Mononuclear cell (primary cell): Measurements from ENCODE around the gene GARS1. TPM values are rescaled to one million over a fixed set of nuclear protein-coding genes. Genes with fewer than 3 reads are reported as not detected.

ENCODE experiments used
- H3K27me3 ChIP-seq: 2 replicates; pipeline ENCODE4 v1.6.0; 2011; ENCODE audit warnings: low read length, control low read depth; ENCODE audit not compliant: insufficient read depth
- H3K4me1 ChIP-seq: 2 replicates; pipeline ENCODE4 v1.5.1; 2011; ENCODE audit warnings: mild to moderate bottlenecking, low read length, control low read depth; ENCODE audit not compliant: insufficient read depth
- H3K4me3 ChIP-seq: 2 replicates; pipeline ENCODE4 v1.5.1; 2011; ENCODE audit warnings: mild to moderate bottlenecking, low read length, moderate library complexity
- H3K9me3 ChIP-seq: 2 replicates; pipeline ENCODE4 v1.5.1; 2011; ENCODE audit warnings: low read depth, mild to moderate bottlenecking, control low read depth, low read length
- total RNA-seq: library from RNA; depleted of rRNA; stranded (reverse); fragments of >200 nt; gene quantifications from one replicate; pipeline ENCODE4 v1.2.3, GENCODE V29; 2012

Gene GARS1
- total RNA-seq, 1 donor, result 74.0 TPM

DNA sequence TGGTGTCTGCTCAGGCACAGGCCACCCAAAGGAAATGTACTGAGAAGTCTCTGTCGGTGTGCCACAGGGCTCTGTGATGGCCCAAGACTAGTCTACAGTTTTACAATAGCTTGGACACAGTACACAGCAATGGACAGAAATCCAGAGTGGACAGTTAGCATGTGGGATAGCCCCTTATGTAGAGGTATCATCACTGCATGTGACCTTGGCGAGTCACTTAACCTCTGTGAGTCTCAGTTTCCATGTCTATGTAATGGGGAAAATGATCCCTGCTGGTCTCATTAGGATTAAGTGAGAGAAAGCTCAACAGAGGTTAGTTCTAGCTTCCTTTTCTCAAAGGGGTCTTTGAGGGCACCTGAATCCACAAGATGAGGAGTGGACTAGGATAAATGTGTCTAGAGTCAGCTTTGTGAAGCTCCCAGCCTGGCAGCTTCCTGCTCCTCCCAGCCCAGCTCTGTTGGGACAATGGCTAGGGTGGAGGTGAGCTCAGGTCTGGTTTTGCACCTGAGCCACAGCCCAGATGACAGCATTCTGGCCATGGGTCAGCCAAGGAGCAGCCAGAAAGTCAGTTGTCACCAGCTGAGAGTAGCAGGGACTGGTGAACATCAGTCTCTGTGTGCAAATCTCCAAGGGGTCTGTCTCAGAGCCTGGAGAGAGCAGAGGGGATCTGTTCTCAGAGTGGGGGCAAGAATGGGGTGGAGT, 69.7 kb downstream of the GARS1 start:
- Histone ChIP-seq H3K9me3 (no peaks in the 10 kb centered on the region), H3K4me1 (no peaks in the 10 kb centered on the region), H3K4me3 (no peak overlapping the region), H3K27me3 (no peaks in the 10 kb centered on the region)

DNA sequence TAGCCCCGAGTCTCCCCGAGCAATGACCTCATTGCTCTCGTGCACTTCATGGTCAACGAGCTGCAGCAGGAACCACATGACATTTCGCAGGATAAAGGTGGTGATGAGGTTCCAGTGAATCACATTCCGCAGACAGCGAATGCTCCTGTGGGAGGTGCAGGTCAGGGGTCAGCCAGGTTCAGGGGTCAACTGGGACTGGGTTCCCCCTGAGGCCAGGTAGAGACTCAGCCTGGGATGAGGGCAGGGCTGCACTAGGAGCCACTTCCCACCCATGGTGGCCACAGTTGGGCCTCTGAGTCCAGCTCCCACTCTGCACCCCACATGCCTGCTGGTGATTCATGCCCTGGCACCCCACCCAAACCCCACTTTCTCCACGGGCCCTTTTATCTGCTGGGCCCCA, 70.4 kb downstream of the GARS1 start:
- H3K27me3 ChIP-seq, result no peaks in the 10 kb centered on the region
- H3K4me1 ChIP-seq, result no peaks in the 10 kb centered on the region
- H3K4me3 ChIP-seq, result no peak overlapping the region
- H3K9me3 ChIP-seq, result no peaks in the 10 kb centered on the region

DNA sequence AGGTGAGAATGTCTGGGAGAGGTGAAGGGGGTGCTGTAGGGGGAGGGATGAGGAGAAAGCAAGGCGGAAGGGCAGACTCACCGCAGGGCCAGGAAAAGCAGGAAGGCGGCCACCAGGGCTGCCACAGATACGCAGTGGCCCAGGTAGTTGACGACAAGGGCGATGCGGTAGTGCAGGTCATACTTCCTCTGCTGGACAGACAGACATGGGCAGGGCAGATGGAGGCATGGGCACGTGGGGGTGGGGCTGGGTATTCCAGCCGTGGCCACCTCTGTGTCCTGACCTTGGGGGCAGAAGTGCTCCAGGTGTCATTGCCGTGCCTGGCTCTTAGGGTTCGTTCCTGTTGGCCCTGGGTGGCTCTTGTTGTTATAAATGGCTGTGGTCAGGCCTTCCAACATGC, 70.8 kb downstream of the GARS1 start:
- no peak overlapping the region for H3K4me3 ChIP-seq
- no peaks in the 10 kb centered on the region for H3K4me1 ChIP-seq
- no peaks in the 10 kb centered on the region for H3K27me3 ChIP-seq
- no peaks in the 10 kb centered on the region for H3K9me3 ChIP-seq

- H3K9me3 ChIP-seq, result no peaks in the 10 kb centered on the region
- H3K4me3 ChIP-seq, result no peak overlapping the region
- no peaks in the 10 kb centered on the region for H3K27me3 ChIP-seq
- no peaks in the 10 kb centered on the region for H3K4me1 ChIP-seq
These were observed 72.5 kb downstream of the GARS1 start for GRCh38 chr7:30667172-30667571.

GRCh38 chr7:30668102-30668501, 73.4 kb downstream of the GARS1 start:
- Histone ChIP-seq H3K9me3 (no peaks in the 10 kb centered on the region), H3K27me3 (no peaks in the 10 kb centered on the region), H3K4me3 (no peak overlapping the region), H3K4me1 (no peaks in the 10 kb centered on the region)

DNA sequence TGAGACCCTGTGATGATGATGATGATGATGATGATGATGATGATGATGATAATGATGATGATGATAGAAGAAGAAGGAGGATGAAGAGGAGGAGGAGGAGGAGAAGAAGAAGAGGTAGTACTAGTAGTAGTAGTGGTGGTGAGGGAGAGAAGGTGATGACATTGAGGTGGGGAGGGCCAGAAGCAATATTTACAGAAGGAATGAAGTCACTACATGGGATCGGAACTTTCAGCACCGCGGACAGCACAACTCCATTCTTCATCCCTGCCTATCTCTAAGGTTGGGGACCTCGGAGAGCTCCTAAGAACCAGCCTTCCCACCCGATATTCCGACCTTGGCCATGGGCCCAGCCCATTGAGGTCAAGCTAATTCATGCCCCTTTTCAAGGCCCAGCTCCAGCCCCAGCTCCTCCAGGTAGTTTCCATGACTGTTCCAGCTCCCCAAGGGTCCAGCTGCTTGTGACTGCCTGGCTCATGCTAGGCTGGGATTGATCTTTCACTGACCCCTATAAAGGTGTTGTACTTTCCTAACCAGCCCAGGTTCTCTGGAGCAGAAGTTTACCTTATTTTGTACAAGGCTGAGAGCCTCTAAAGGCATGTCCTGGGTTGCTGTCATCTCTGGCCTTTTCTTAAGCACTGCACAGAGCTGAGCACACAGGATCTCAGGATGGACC, 77.3 kb downstream of the GARS1 start:
- Histone ChIP-seq H3K4me1 (no peaks in the 10 kb centered on the region), H3K4me3 (no peak overlapping the region), H3K9me3 (no peaks in the 10 kb centered on the region), H3K27me3 (no peaks in the 10 kb centered on the region)

DNA sequence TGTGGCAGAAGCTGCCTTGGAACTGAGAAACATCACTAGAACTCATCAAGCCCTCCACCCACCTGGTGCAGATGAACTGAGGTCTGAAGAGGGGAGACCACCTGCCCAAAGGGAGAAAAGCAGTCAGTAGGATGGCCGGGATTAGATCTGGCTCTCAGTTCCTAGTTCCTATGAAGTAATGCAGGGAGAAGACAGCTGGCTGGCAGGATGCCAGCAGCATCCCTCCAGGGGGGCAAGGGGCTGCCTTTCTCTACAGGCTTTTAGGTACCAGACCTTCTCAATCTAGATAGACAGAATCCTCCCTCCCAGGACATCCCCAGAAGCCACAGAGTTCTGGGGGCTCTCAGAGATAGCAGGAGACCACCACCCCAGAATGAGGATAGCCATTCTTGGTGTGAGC, 79.7 kb downstream of the GARS1 start:
- Histone ChIP-seq H3K4me1 (no peaks in the 10 kb centered on the region), H3K27me3 (peaks cover 6% of the 10 kb centered on the region), H3K9me3 (no peaks in the 10 kb centered on the region), H3K4me3 (no peak overlapping the region)

DNA sequence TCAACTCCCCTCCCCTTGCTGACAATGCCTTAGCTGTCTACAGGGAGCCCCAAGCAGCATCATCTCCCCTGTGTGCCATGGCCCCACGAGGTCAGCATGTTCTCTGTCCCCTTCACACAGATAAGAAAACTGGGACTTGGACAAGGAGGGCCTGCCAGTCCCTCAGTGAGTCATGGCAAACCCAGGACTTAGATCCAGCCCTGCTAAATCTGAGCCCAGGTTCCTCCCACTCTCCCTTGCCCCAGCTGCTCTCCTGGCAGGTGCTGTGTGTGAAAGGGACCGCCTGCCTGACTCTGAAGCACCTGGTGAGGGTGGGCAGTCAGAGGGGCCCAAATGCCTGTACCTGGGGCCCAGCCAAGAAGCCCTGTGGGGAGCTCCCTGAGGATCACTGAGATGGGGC, 80.2 kb downstream of the GARS1 start:
- no peak overlapping the region for H3K4me3 ChIP-seq
- peaks cover 9% of the 10 kb centered on the region for H3K27me3 ChIP-seq
- no peaks in the 10 kb centered on the region for H3K9me3 ChIP-seq
- no peaks in the 10 kb centered on the region for H3K4me1 ChIP-seq

- Histone ChIP-seq H3K9me3 (no peaks in the 10 kb centered on the region), H3K4me3 (no peak overlapping the region), H3K27me3 (peaks cover 47% of the 10 kb centered on the region), H3K4me1 (peaks cover 14% of the 10 kb centered on the region)
These were observed 84.1 kb downstream of the GARS1 start for GRCh38 chr7:30678805-30679204.

DNA sequence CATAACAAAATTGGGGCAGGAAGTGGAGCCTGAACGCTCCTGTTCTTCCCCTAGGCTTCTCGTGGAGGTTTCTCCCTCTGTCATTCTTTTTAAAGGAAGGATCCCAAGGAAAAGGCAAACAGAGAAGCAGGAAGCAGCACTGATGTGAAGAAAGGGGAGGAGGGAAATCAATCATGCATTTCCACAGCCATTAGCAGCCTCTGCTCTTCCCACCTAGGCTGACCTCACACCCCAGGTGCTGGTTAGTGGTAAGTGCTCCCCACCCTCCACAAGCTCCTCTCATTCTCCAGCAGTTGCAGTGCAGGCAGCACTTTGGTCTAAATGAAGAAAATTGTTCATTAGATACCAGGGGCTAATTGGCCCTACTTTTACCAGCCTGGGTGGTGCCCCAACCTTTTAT, 85.0 kb downstream of the GARS1 start:
- peaks cover 14% of the 10 kb centered on the region for H3K4me1 ChIP-seq
- H3K4me3 ChIP-seq, result no peak overlapping the region
- H3K9me3 ChIP-seq, result no peaks in the 10 kb centered on the region
- peaks cover 55% of the 10 kb centered on the region for H3K27me3 ChIP-seq

GRCh38 chr7:30681331-30681797, 86.7 kb downstream of the GARS1 start:
- Histone ChIP-seq H3K9me3 (no peaks in the 10 kb centered on the region), H3K4me3 (no peak overlapping the region), H3K27me3 (peaks cover 55% of the 10 kb centered on the region), H3K4me1 (peaks cover 14% of the 10 kb centered on the region)

DNA sequence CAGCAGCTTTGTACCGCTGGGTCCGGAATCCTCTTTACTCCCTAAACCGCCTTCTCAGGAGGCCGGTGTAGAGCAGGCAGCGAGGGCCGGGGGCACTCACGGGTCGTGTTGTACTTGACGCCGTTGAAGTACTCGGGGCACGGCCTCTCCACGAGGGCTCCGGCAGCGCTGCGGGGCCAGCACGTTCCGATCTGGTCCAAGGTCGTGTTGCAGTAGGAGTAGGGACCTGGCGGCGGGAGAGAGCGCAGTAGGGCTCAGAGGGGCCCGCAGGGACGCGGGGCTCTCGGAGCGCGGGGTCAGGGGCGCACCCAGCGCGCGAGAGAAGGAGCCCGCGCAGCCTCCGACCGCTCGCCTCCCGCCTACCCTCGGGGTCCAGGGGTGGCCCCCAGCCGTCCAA, 87.1 kb downstream of the GARS1 start:
- no peak overlapping the region for H3K4me3 ChIP-seq
- no peaks in the 10 kb centered on the region for H3K9me3 ChIP-seq
- peaks cover 14% of the 10 kb centered on the region for H3K4me1 ChIP-seq
- peaks cover 55% of the 10 kb centered on the region for H3K27me3 ChIP-seq

GRCh38 chr7:30682212-30683083, 87.8 kb downstream of the GARS1 start, which contains the start of gene CRHR2:
TSS of gene CRHR2 (minus strand) at chr7:30682456. CDS start at chr7:30682280, 176 bp downstream.
- Histone ChIP-seq H3K9me3 (no peaks in the 10 kb centered on the region), H3K27me3 (peaks cover 55% of the 10 kb centered on the region), H3K4me3 (no peak within 1 kb of the TSS), H3K4me1 (peaks cover 14% of the 10 kb centered on the region)

DNA sequence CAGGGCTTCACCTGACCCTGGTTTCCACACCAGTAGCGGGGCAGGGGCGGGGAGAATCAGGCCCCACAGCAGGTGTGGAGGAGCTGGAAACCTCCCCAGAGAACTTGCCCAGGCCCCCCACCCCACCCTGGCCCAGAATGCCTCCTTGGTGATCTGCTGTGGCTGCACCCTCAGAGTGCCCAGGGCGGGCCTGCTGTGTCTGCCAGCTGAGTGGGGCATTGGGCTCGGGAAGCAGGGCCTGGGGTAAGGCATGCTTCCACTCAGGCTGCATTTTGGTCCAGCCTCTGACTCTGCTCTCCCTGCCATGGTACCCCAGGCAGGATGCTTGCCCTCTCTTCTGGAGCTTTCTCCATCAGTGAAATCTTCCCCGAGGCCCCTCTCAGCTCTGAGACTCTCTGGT, 88.6 kb downstream of the GARS1 start:
- no peak overlapping the region for H3K4me3 ChIP-seq
- H3K27me3 ChIP-seq, result peaks cover 55% of the 10 kb centered on the region
- H3K9me3 ChIP-seq, result no peaks in the 10 kb centered on the region
- peaks cover 14% of the 10 kb centered on the region for H3K4me1 ChIP-seq
